Right lobe of liver (tissue), 6 donors: ENCODE data around the gene POU3F2. TPM values are rescaled to one million over a fixed set of nuclear protein-coding genes. Genes with fewer than 3 reads are reported as not detected.

Experiments used
- ATAC-seq, 4 donors: fragments of 200-7000 bp; cut with Tn5 transposase; one replicate each; pipeline ENCODE4 v1.9.1; 2020; ENCODE audit warnings: mild to moderate bottlenecking in 4 of 4, moderate library complexity in 4 of 4
- DNase-seq, 3 donors: peaks; one replicate each; pipeline ENCODE4 v3.0.0-alpha.2; 2020
- H3K27ac ChIP-seq, 3 donors: fragments of 200-600 bp; one replicate each; pipeline ENCODE4 v1.8.0; 2022
- H3K27me3 ChIP-seq, 2 donors: fragments of 200-600 bp; one replicate each; pipeline ENCODE4 v1.8.0; 2022
- H3K36me3 ChIP-seq, 4 donors: fragments of 200-600 bp; sonication (generic) in 1 of 4; one replicate each; pipeline versions ENCODE4 v1.5.1 to v1.8.0; 2017 to 2022; ENCODE audit warnings: control low read depth in 1 of 4
- H3K4me1 ChIP-seq, 4 donors: fragments of 200-600 bp; sonication (generic) in 1 of 4; one replicate each; pipeline versions ENCODE4 v1.5.1 to v1.8.0; 2017 to 2022; ENCODE audit warnings: control low read depth in 1 of 4
- H3K4me3 ChIP-seq, 3 donors: fragments of 200-600 bp; one replicate each; pipeline ENCODE4 v1.8.0; 2022
- H3K9me3 ChIP-seq, 4 donors: fragments of 200-600 bp; sonication (generic) in 1 of 4; one replicate each; pipeline versions ENCODE4 v1.5.1 to v1.8.0; 2017 to 2022; ENCODE audit warnings: control low read depth in 1 of 4
- CTCF ChIP-seq, 4 donors: fragments of 200-600 bp in 3 of 4; fragments of 450-650 bp in 1 of 4; IDR thresholded peaks; one replicate each; pipeline versions ENCODE4 v1.5.1 to v1.8.0; 2016 to 2022; ENCODE audit warnings: antibody characterized with exemption in 4 of 4, mild to moderate bottlenecking in 2 of 4
- POLR2A ChIP-seq: fragments of 450-650 bp; IDR thresholded peaks from one replicate; pipeline ENCODE4 v1.6.1; 2017; ENCODE audit warnings: antibody characterized with exemption, mild to moderate bottlenecking
- WGBS: methylation state at CpG from one replicate; pipeline ENCODE4 v1.1.6; 2018; ENCODE audit warnings: low coverage, low lambda C conversion rate; ENCODE audit not compliant: insufficient coverage; ENCODE audit errors: missing lambda C conversion rate; 5-methylcytosine and 5-hydroxymethylcytosine counted together
- intact Hi-C, 2 donors: fragments of 100-400 bp; cut with DNase I; formaldehyde crosslinking; loops; one replicate each; pipeline versions ENCODE4 v1.11.2 to v1.14.1; 2022
- total RNA-seq, 6 experiments: library from RNA; depleted of rRNA in 2 of 6; stranded (reverse); fragments of >200 nt in 2 of 6; fragmentation: NEBNext Ultra II Directional in 3 of 6; extraction: Animal tissue kit (Norgen Biotek cat#: 25700) in 3 of 6; gene quantifications; one replicate each; pipeline versions ENCODE4 v1.1.0 to v1.2.4, GENCODE V29; 2016 to 2023
- donor health status: DM: no; HTN: yes; CAD: no.
- donor health status: DM: no; HTN: no; CAD: no.
- donor health status: DM: no; HTN: no; CAD: no.
- donor health status: DM: no; HTN: yes; CAD: no.
- donor health status: DM: no; HTN: yes; CAD: no.

Gene POU3F2
- total RNA-seq, 6 experiments from 2014 or later: not detected

- Histone ChIP-seq H3K4me1 (no peaks in the 10 kb centered on the region), H3K9me3 (no peaks in the 10 kb centered on the region), H3K27me3 (peaks cover 0 to 4% of the 10 kb centered on the region in 2 donors), H3K36me3 (no peaks in the 10 kb centered on the region), H3K27ac (no peak overlapping the region), H3K4me3 (no peak overlapping the region)
- intact Hi-C loops: no loop called here
- TF ChIP-seq POLR2A (no peak), CTCF (IDR thresholded peaks at IDR 0.05) (no peak)
- DNase-seq: no peak
- no peak for ATAC-seq
These were observed 17.6 kb upstream of the POU3F2 start for GRCh38 chr6:98816799-98817198.

GRCh38 chr6:98821756-98822405 lies 12.5 kb upstream of the POU3F2 start:
- TF ChIP-seq POLR2A: no peak
- TF ChIP-seq CTCF (IDR thresholded peaks at IDR 0.05): no peak
- ATAC-seq: no peak
- H3K4me3 ChIP-seq: no peak overlapping the region
- DNase-seq: no peak
- intact Hi-C loops: no loop called here
- H3K36me3 ChIP-seq: no peaks in the 10 kb centered on the region
- peaks cover 0 to 6% (median 0%) of the 10 kb centered on the region in 4 donors for H3K4me1 ChIP-seq
- no peaks in the 10 kb centered on the region for H3K9me3 ChIP-seq
- H3K27me3 ChIP-seq: peaks cover 0 to 26% of the 10 kb centered on the region in 2 donors
- WGBS: 63% methylated on average over 2 of the region's 2 CpGs
- no peak overlapping the region for H3K27ac ChIP-seq

GRCh38 chr6:98823428-98824161 lies 10.8 kb upstream of the POU3F2 start:
- WGBS: 5% methylated on average over 11 of the region's 12 CpGs
- Histone ChIP-seq H3K4me3 (no peak overlapping the region), H3K9me3 (no peaks in the 10 kb centered on the region), H3K36me3 (no peaks in the 10 kb centered on the region), H3K27ac (no peak overlapping the region), H3K27me3 (peaks cover 0 to 26% of the 10 kb centered on the region in 2 donors), H3K4me1 (peaks cover 0 to 11% (median 0%) of the 10 kb centered on the region in 4 donors)
- TF ChIP-seq CTCF (IDR thresholded peaks at IDR 0.05) (no peak), POLR2A (no peak)
- no peak for DNase-seq
- no peak for ATAC-seq
- intact Hi-C loops: no loop called here

- TF ChIP-seq CTCF (IDR thresholded peaks at IDR 0.05) (no peak), POLR2A (no peak)
- intact Hi-C loops: no loop called here
- DNase-seq (no peak), ATAC-seq (peak in 1 of 4 donors; percentile 11)
- Histone ChIP-seq H3K27ac (no peak overlapping the region), H3K4me3 (no peak overlapping the region), H3K36me3 (no peaks in the 10 kb centered on the region), H3K9me3 (no peaks in the 10 kb centered on the region), H3K4me1 (peaks cover 0 to 11% (median 0%) of the 10 kb centered on the region in 4 donors), H3K27me3 (peaks cover 5 to 29% of the 10 kb centered on the region in 2 donors)
- WGBS: 3% methylated on average over 20 of the region's 44 CpGs
These were observed 10.0 kb upstream of the POU3F2 start for GRCh38 chr6:98824162-98824901.
